GM18951 (cell line): Measurements from ENCODE around the gene TMC6.
"Not testable (repeated sequence)": the region's sequence is repeated elsewhere in the genome, so short reads cannot be mapped to it uniquely, and the experiment has no call there.

Experiments
- POLR2A ChIP-seq: IDR thresholded peaks from 4 replicates; pipeline ENCODE4 v1.6.1; 2011; ENCODE audit warnings: mild to moderate bottlenecking; ENCODE audit not compliant: insufficient read length, insufficient read depth; ENCODE audit errors: extremely low read depth
- in situ Hi-C: fragments of 300-500 bp; cut with MboI; formaldehyde crosslinking; loops from one replicate; pipeline ENCODE4 v1.12.0; 2022; ENCODE audit warnings: low sequenced_read_pairs, mixed read lengths, inconsistent platforms; ENCODE audit not compliant: unreplicated experiment

The TMC6 gene

GRCh38 chr17:78146881-78147280 lies 18.3 kb upstream of the TMC6 start:
- no peak for TF ChIP-seq POLR2A

DNA sequence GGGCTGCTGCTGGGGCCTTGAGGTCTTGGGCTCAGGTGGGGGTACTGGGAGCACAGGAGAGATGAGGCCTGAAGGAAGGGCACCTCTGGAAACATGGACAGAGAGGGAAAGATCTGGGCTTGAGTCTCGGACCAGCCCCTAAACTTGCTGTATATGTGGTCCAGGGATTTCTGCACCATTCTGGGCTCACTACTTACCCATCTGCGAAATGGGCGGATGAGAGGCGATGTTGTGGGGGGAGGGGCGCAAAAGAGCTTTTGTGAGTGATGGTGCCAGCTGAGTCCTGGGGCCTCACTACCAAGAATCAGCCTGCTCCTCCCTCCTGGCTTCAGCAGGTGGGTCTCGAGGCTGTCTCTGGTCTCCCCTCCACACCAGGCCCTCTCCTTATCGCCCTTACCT lies 17.9 kb upstream of the TMC6 start:
- in situ Hi-C loops: no loop called here
- TF ChIP-seq POLR2A: no peak

More at GRCh38 chr17:78146881-78147280, 18.3 kb upstream of the TMC6 start:
- in situ Hi-C loops: no loop called here

DNA sequence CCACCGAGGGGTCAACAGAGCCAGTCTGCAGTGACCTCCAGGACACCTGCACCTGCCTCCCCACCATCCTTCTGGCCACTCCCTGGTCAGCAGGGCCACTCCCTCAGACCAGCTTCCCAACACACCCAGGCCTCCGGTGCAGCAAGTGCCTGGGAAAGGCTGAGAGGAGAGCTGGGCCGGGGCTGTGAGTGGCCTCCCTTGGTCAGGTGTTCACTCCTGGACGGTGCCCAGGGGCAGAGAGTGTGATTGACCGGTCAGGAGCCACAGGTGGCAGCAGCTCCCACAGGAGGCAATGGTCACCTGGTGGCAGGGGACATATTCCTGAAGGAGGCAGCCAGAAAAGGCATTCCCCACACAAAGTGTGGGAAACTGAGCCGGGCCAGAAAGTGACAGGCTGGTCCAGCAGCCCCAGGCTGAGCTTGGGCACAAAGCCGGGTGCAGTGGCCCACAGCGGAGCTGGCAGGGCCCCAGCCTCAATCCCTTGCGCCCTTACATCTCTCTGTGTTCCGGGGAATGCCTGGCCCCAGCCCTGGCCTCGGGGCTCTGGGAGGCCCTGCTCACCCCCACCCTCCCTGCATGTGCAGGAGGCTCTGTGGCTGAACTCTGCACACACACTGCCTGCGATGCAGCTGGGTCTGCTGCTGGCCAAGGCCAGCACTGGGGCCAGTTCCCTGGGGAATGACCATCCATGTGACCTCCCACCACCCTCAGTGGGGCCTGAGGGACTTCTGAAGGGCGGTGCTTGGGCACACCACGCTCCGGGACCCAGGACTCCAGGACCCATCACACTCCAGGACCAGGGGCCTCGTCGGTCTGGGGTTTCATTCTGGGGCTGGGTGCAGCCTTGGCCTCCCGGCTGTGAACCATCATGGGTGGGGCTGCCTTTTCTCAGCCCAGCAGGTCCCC lies 16.4 kb upstream of the TMC6 start:
- in situ Hi-C loops: no loop called here
- peak; percentile 4 for TF ChIP-seq POLR2A

DNA sequence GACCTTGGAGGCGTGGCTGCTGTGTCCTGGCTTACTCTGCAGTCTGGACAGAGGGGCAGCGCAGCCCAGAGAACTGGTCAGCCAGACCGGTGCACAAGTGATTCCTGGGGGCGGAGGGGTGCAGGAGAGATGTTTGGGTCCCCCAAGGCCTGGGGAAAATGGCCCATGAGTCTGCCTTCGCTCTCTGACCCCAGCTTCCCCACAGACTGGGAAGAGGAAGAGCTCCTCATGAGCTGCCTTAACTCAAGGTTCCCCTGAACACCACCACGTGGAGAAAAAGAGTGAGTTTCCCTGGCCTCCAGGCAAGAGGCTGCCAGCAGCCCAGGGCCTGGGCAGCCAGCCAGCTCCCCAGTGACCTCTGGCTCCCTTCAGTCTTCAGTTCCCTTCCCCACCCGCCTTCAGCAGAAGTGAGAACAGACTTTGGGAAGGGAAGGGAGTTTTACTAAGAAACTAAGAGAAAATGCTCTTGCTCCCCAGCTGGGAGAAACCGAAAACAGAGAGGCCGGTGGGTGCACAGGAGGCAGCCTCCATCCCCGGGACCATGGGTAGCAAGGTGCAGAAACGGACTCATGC lies 15.7 kb upstream of the TMC6 start:
- in situ Hi-C loops: no loop called here
- peak; percentile 10 for TF ChIP-seq POLR2A

DNA sequence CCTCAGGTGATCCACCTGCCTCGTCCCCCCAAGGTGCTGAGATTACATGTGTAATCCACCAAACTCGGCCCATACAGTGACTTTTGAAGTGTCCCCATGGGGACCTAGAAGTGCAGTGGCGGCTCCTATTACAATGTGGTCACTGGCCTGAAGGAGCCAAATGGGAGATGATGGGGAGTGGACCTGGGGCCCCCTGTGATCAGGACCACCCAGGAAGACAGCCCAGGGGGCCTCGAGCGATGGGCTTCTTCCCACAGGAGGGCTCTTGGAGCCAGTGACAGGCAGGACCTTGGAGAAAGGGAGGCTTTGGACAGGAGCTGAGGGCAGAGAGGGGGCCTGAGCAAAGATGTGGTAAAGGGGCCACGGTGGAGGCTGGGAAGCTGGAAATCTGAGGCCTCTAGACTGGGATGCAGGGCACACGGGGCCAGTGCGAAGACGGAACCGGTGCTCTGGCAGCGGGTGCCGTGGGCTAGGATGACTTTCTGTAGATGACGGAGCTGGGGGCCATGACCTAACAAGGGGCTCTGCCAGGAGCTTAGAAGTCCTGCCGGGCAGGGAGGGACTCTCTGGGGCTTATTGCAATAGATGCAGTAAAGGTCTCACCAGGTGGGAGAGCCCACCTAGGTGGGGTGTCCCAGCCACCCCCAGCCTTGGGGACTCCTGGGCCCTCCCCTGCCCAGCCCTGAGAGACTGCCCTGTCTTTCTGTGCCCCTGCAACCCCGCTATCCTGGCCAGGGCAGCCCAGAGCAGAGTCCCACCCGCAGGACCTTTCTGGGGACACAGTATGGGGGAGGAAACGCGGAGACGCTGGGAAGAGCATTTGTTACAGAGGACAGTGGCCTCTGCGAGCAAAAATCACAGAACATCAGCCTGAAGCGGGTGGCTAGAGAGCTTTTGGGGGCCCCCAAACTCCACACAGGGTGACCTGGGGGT lies 14.9 kb upstream of the TMC6 start:
- no peak for TF ChIP-seq POLR2A
- in situ Hi-C loops: no loop called here

DNA sequence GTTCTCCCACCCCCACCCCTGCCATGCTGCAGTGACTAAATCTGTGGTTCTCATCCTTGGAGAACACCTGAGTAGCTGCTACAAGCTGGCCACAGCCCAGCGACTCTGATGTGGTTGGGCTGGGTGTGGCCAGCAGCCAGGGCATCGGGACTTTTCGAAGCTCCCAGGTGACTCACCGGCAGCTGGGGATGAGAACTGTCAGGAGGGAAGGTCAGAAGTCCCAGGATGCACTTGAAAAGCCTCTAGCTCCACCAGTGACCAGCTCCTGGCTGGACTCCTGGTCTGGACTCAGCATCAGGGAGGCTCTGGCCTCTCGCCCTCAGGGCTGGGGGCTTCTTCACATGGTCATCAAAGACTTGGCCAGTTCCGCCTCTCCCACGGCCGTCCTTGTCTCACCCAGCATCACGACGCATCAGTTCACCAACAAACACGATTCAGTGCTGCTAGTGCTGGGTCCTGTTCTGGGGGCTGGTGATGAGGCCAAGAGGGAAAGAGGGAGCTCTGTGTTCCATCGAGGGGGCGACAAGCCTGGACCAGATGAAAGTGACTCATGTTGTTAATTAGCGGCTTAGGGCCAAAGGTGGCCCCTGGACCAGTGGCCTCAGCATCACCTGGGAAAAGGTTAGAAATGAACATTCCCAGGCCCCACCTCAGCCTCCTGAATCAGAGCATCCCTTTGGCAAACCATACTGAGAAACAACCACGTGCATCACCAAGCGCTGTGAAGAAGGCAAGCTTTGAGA lies 13.7 kb upstream of the TMC6 start:
- in situ Hi-C loops: no loop called here
- no peak for TF ChIP-seq POLR2A

DNA sequence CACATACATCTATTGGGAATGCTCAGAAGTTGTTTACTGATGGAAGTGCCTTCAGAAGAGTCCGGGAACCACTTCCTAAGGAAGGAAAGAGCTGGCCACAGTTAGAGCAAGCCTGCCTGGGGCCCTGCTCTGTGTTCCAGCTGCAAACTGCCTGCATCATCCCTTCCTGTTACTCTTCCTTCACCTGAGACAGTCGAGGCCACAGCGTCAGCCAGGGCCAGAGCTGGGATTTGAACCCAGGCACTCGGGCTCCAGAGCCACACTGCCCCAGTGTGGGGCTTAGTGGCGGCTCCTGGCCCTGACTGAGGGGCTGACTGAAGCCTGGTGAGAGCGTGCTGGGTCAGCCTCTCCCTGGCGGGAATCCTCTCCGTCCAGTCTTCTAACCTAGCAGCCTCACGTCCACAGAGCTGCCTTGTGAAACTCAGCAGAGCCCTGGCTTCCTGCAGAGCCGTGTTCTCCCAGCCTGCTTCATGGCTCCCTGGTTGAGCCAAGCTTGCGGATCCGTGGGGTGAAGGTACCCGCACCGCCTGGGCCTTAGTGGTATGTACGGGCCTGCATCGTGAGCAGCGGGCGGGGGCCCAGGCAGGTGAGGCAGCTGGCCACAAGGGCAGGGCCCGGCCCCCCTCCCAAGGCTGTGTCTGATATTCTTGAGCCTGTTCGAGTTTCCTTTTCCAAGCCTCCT lies 13.0 kb upstream of the TMC6 start:
- in situ Hi-C loops: no loop called here

GRCh38 chr17:78140169-78141051 lies 11.9 kb upstream of the TMC6 start:
- in situ Hi-C loops: no loop called here
- TF ChIP-seq POLR2A: peak; percentile 63

More for the DNA sequence above, 13.0 kb upstream of the TMC6 start:
- TF ChIP-seq POLR2A: no peak

- in situ Hi-C loops: not testable (repeated sequence)
Observed at GRCh38 chr17:78139861-78140168, 11.3 kb upstream of the TMC6 start.

GRCh38 chr17:78138204-78139060 lies 9.9 kb upstream of the TMC6 start:
- in situ Hi-C loops: no loop called here

More at GRCh38 chr17:78138204-78139060, 9.9 kb upstream of the TMC6 start:
- peak; percentile 3 for TF ChIP-seq POLR2A
